ENCODE data around the gene CHCHD1.
"Not testable (repeated sequence)": the region's sequence is repeated elsewhere in the genome, so short reads cannot be mapped to it uniquely, and the experiment has no call there.

CHCHD1 gene

GRCh38 chr10:73790886-73791625, 9.2 kb downstream of the CHCHD1 start:
- DNase-seq (ENCODE audit: extremely low read depth in 1 of 2, low read depth in 1 of 2), result no peak

- no peak for DNase-seq (ENCODE audit: extremely low read depth in 1 of 2, low read depth in 1 of 2)
Observed at GRCh38 chr10:73791871-73792400, 10.1 kb downstream of the CHCHD1 start.

GRCh38 chr10:73793456-73793855, 11.6 kb downstream of the CHCHD1 start:
- DNase-seq (ENCODE audit: extremely low read depth in 1 of 2, low read depth in 1 of 2), result no peak

- DNase-seq (ENCODE audit: extremely low read depth in 1 of 2, low read depth in 1 of 2), result not testable (repeated sequence)
Observed at GRCh38 chr10:73795491-73795890, 13.6 kb downstream of the CHCHD1 start.

GRCh38 chr10:73796035-73796434, 14.2 kb downstream of the CHCHD1 start:
- not testable (repeated sequence) for DNase-seq (ENCODE audit: extremely low read depth in 1 of 2, low read depth in 1 of 2)

- DNase-seq (ENCODE audit: extremely low read depth in 1 of 2, low read depth in 1 of 2), result no peak
Observed at GRCh38 chr10:73796766-73797165, 14.9 kb downstream of the CHCHD1 start.

- no peak for DNase-seq (ENCODE audit: extremely low read depth in 1 of 2, low read depth in 1 of 2)
Observed at GRCh38 chr10:73797324-73798025, 15.6 kb downstream of the CHCHD1 start.

- no peak for DNase-seq (ENCODE audit: extremely low read depth in 1 of 2, low read depth in 1 of 2)
Observed at GRCh38 chr10:73798087-73798486, 16.2 kb downstream of the CHCHD1 start.

GRCh38 chr10:73798927-73799560, 17.2 kb downstream of the CHCHD1 start:
- no peak for DNase-seq (ENCODE audit: extremely low read depth in 1 of 2, low read depth in 1 of 2)

GRCh38 chr10:73799899-73800559, 18.2 kb downstream of the CHCHD1 start:
- no peak for DNase-seq (ENCODE audit: extremely low read depth in 1 of 2, low read depth in 1 of 2)

GRCh38 chr10:73800560-73801252, 18.9 kb downstream of the CHCHD1 start:
- DNase-seq (ENCODE audit: extremely low read depth in 1 of 2, low read depth in 1 of 2), result no peak

GRCh38 chr10:73801253-73801590, 19.4 kb downstream of the CHCHD1 start:
- DNase-seq (ENCODE audit: extremely low read depth in 1 of 2, low read depth in 1 of 2), result no peak

GRCh38 chr10:73802276-73802991, 20.6 kb downstream of the CHCHD1 start:
- no peak for DNase-seq (ENCODE audit: extremely low read depth in 1 of 2, low read depth in 1 of 2)

GRCh38 chr10:73803680-73804286, 21.9 kb downstream of the CHCHD1 start:
- DNase-seq (ENCODE audit: extremely low read depth in 1 of 2, low read depth in 1 of 2), result no peak

GRCh38 chr10:73806176-73806950, 24.5 kb downstream of the CHCHD1 start:
- DNase-seq (ENCODE audit: extremely low read depth in 1 of 2, low read depth in 1 of 2), result no peak

GRCh38 chr10:73807471-73807870, 25.6 kb downstream of the CHCHD1 start:
- no peak for DNase-seq (ENCODE audit: extremely low read depth in 1 of 2, low read depth in 1 of 2)

GRCh38 chr10:73808021-73808815, 26.4 kb downstream of the CHCHD1 start:
- DNase-seq (ENCODE audit: extremely low read depth in 1 of 2, low read depth in 1 of 2), result no peak

Measured in activated CD8-positive, alpha-beta memory T cell treated with anti-CD3 and anti-CD28 coated beads for 1 hour (primary cell).